Activated naive CD4-positive, alpha-beta T cell treated with anti-CD3 and anti-CD28 coated beads, Interleukin-2, amount 50 U/mL, for 72 hours (primary cell): ENCODE measurements around the gene ARMC7. TPM values are rescaled to one million over a fixed set of nuclear protein-coding genes. Genes with fewer than 3 reads are reported as not detected.

ENCODE experiments used
- ATAC-seq, 2 donors: fragments of 150-1000 bp; cut with Tn5 transposase; 2 replicates each; pipeline ENCODE4 v1.10.0; 2021; ENCODE audit warnings: mild to moderate bottlenecking in 2 of 2, moderate library complexity in 2 of 2
- DNase-seq, 2 donors: peaks; one replicate each; pipeline ENCODE4 v3.0.0; 2021 to 2022; ENCODE audit warnings: low spot score in 2 of 2
- H3K27ac Mint-ChIP-seq, 2 donors: one replicate each; pipeline ENCODE4 v1.8.0; 2022; ENCODE audit warnings: mild to moderate bottlenecking in 2 of 2, mixed read lengths in 2 of 2
- H3K36me3 Mint-ChIP-seq, 2 donors: one replicate each; pipeline ENCODE4 v1.8.0; 2022; ENCODE audit warnings: mixed read lengths in 2 of 2
- H3K9me3 Mint-ChIP-seq, 2 donors: one replicate each; pipeline ENCODE4 v1.8.0; 2022; ENCODE audit warnings: mixed read lengths in 2 of 2
- total RNA-seq, 2 donors: library from RNA; stranded (reverse); gene quantifications; one replicate each; pipeline ENCODE4 v1.2.3, GENCODE V29; 2022

Gene ARMC7
- total RNA-seq, 2 donors from 2014 or later: 7.0 to 9.9 TPM

DNA sequence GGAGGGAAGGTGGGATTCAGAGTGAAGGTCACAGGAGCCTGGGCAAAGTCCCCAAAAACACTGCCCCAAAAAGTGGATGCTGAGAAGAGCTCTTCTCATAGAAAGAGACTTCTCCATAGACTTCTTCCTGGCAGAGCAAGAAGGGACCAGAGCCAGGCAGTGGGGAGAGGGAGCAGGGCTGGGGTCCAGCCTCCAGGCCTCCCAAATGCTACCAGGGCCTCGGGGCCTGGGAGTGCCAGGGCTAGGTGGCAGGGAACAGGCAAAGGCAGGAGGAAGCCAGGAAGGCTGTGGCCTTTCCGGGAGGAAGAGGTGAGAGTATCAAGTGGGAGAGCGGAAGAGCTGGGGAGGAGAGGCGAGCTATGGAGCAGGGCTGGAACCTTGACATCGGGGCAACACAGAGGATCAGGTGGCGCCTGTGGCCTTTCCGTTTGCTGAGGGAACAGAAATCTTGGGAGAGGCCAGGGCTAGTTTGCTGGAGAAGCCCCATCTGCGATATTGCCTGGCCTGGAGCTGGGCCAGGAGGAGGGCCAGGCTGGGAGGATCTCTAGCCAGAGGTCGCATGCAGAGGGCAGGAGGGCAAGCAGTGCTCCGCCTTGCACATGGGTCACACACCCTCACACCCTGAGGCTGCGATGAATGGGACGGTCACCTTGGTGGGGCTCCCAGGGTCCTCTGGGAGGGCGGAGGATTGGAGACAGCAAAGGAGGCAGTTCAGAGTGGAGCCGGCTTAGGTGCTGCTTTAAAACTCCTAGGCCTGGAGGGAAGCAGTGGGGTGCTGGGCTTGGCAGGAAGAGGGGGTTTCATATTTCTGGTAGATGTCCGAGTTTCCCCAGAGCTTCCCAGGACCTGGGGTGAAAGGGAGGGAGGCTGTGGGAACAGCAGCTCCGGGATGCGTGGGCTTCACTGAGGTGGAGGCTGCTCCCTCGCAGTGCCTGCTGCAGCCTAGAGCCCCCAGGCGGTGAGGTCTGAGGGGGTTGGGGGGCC lies 18.6 kb upstream of the ARMC7 start:
- DNase-seq (no peak), ATAC-seq (no peak)
- Mint-ChIP-seq H3K36me3 (no peaks in the 10 kb centered on the region), H3K9me3 (no peaks in the 10 kb centered on the region), H3K27ac (peak overlapping the region in 1 of 2 donors; percentile 1)

- Mint-ChIP-seq H3K9me3 (no peaks in the 10 kb centered on the region), H3K27ac (peak overlapping the region in 1 of 2 donors; percentile 1), H3K36me3 (no peaks in the 10 kb centered on the region)
- DNase-seq: no peak
- ATAC-seq: no peak
These were observed 17.9 kb upstream of the ARMC7 start for GRCh38 chr17:75091855-75092327.

- Mint-ChIP-seq H3K9me3 (no peaks in the 10 kb centered on the region), H3K36me3 (no peaks in the 10 kb centered on the region), H3K27ac (no peak overlapping the region)
- DNase-seq: no peak
- ATAC-seq: no peak
These were observed 16.1 kb upstream of the ARMC7 start for GRCh38 chr17:75093548-75094158.

GRCh38 chr17:75094871-75095399 lies 14.8 kb upstream of the ARMC7 start:
- H3K9me3 Mint-ChIP-seq: no peaks in the 10 kb centered on the region
- H3K27ac Mint-ChIP-seq: no peak overlapping the region
- DNase-seq: no peak
- no peak for ATAC-seq
- no peaks in the 10 kb centered on the region for H3K36me3 Mint-ChIP-seq

- ATAC-seq: peak in 1 of 2 donors; percentile 45
- H3K36me3 Mint-ChIP-seq: no peaks in the 10 kb centered on the region
These were observed 13.6 kb upstream of the ARMC7 start for GRCh38 chr17:75096082-75096625.

DNA sequence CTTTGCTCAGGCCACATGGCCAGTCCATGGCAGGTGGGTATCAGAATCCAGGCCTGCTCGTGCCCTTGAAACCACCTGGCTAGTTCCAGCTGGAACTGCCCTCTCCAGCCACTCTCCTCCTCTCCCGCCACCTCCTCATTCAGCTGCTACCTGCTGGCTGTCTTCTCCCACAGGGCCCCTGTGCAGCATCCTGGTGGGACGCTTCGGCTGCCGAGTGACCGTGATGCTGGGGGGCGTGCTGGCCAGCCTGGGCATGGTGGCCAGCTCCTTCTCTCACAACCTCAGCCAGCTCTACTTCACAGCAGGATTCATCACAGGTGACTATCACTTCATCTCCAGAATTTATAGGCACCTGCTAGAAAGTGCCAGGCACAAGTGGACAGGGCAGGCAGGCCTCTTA lies 11.9 kb upstream of the ARMC7 start:
- Mint-ChIP-seq H3K36me3 (no peaks in the 10 kb centered on the region), H3K9me3 (no peaks in the 10 kb centered on the region), H3K27ac (no peak overlapping the region)
- ATAC-seq (no peak), DNase-seq (no peak)

More at GRCh38 chr17:75096082-75096625, 13.6 kb upstream of the ARMC7 start:
- DNase-seq: no peak
- Mint-ChIP-seq H3K27ac (peak overlapping the region in 1 of 2 donors; percentile 39), H3K9me3 (no peaks in the 10 kb centered on the region)

- ATAC-seq: no peak
- Mint-ChIP-seq H3K36me3 (no peaks in the 10 kb centered on the region), H3K27ac (peak overlapping the region; percentile 25), H3K9me3 (no peaks in the 10 kb centered on the region)
- DNase-seq: no peak
These were observed 10.9 kb upstream of the ARMC7 start for GRCh38 chr17:75098861-75099260.

- DNase-seq (no peak), ATAC-seq (no peak)
- Mint-ChIP-seq H3K27ac (peak overlapping the region in 1 of 2 donors; percentile 77), H3K9me3 (no peaks in the 10 kb centered on the region), H3K36me3 (no peaks in the 10 kb centered on the region)
These were observed 9.7 kb upstream of the ARMC7 start for GRCh38 chr17:75099881-75100595.

GRCh38 chr17:75102385-75102821 lies 7.4 kb upstream of the ARMC7 start:
- DNase-seq: no peak
- no peak overlapping the region for H3K27ac Mint-ChIP-seq
- H3K36me3 Mint-ChIP-seq: no peaks in the 10 kb centered on the region
- H3K9me3 Mint-ChIP-seq: no peaks in the 10 kb centered on the region
- ATAC-seq: peak in 1 of 2 donors; percentile 47

- peak overlapping the region in 1 of 2 donors; percentile 44 for H3K27ac Mint-ChIP-seq
- DNase-seq (no peak), ATAC-seq (no peak)
- H3K36me3 Mint-ChIP-seq: no peaks in the 10 kb centered on the region
- no peaks in the 10 kb centered on the region for H3K9me3 Mint-ChIP-seq
These were observed 5.9 kb upstream of the ARMC7 start for GRCh38 chr17:75103601-75104554.

GRCh38 chr17:75105126-75106080 lies 4.4 kb upstream of the ARMC7 start:
- ATAC-seq (peak in 1 of 2 donors; percentile 34), DNase-seq (peak in 1 of 2 donors; percentile 38)
- Mint-ChIP-seq H3K36me3 (no peaks in the 10 kb centered on the region), H3K9me3 (no peaks in the 10 kb centered on the region), H3K27ac (no peak overlapping the region)

- no peak overlapping the region for H3K27ac Mint-ChIP-seq
- peaks cover 0 to 11% of the 10 kb centered on the region in 2 donors for H3K36me3 Mint-ChIP-seq
- DNase-seq (no peak), ATAC-seq (no peak)
- H3K9me3 Mint-ChIP-seq: no peaks in the 10 kb centered on the region
These were observed 1.6 kb upstream of the ARMC7 start for GRCh38 chr17:75108193-75108592.

GRCh38 chr17:75109046-75109406 lies 743 bp upstream of the ARMC7 start:
- DNase-seq (peak in 1 of 2 donors; percentile 33), ATAC-seq (peak; percentile 5 to 21)
- no peaks in the 10 kb centered on the region for H3K9me3 Mint-ChIP-seq
- peak overlapping the region; percentile 14 to 82 for H3K27ac Mint-ChIP-seq
- peaks cover 0 to 11% of the 10 kb centered on the region in 2 donors for H3K36me3 Mint-ChIP-seq

DNA sequence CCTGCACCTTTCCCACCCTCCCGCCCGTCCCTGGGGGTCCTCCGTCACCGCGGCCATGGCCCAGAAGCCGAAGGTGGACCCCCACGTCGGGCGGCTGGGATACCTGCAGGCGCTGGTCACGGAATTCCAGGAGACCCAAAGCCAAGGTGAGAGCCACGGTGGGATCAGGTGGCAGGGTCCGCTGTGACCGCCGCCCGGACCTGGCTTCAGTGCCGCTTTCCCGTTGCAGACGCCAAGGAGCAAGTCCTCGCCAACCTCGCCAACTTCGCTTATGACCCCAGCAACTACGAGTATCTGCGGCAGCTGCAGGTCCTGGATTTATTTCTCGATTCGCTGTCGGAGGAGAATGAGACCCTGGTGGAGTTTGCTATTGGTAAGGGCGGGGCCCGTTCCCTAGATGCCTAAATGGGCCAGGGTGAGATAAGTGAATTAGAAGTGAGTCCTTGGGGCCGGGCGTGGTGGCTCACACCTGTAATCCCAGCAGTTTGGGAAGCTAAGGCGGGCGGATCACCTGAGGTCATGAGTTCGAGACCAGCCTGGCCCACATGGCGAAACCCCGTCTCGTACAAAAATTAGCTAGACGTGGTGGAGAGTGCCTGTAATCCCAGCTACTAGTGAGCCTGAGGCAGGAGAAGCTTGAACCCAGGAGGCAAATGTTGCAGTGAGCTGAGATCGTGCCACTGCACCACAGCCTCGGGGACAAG lies 617 bp downstream of the ARMC7 start:
- Mint-ChIP-seq H3K9me3 (no peaks in the 10 kb centered on the region), H3K27ac (peak overlapping the region in 1 of 2 donors; percentile 82), H3K36me3 (peaks cover 10 to 11% of the 10 kb centered on the region in 2 donors)
- ATAC-seq (no peak), DNase-seq (peak in 1 of 2 donors; percentile 27)
